Activated naive CD8-positive, alpha-beta T cell treated with anti-CD3 and anti-CD28 coated beads, Interleukin-2, amount 50 U/mL, for 24 hours (primary cell): Measurements from ENCODE around the gene SLC39A3.

Experiments used
- ATAC-seq: fragments of 150-1000 bp; cut with Tn5 transposase; one replicate; pipeline ENCODE4 v1.10.0; 2021
- DNase-seq: peaks from one replicate; pipeline ENCODE4 v3.0.0; 2021
- H3K27ac Mint-ChIP-seq: one replicate; pipeline ENCODE4 v1.8.0; 2021; ENCODE audit warnings: mild to moderate bottlenecking, mixed read lengths
- H3K27me3 Mint-ChIP-seq: one replicate; pipeline ENCODE4 v1.8.0; 2021; ENCODE audit warnings: mixed read lengths
- H3K36me3 Mint-ChIP-seq: one replicate; pipeline ENCODE4 v1.8.0; 2021; ENCODE audit warnings: low read depth, mixed read lengths
- H3K4me1 Mint-ChIP-seq: one replicate; pipeline ENCODE4 v1.8.0; 2021; ENCODE audit warnings: mixed read lengths
- H3K4me3 Mint-ChIP-seq: one replicate; pipeline ENCODE4 v1.8.0; 2021; ENCODE audit warnings: mild to moderate bottlenecking, moderate library complexity, mixed read lengths
- H3K9me3 Mint-ChIP-seq: one replicate; pipeline ENCODE4 v1.8.0; 2021; ENCODE audit warnings: mixed read lengths

Gene SLC39A3

DNA sequence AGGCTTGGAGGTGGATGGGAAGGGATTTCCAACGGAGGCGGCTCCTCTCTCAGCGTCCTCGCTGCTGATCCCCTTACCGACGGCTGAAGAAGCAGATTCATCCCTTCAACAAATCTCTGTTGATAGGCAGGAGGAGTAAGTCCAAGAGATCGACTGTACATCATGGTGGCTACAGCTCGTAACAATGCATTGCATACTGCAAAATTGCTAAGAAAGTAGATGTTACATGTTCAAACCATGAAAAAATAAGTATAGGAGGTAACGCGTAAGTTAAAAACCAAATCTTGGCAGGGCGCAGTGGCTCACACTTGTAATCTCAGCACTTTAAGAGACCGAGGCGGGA is 468 bp upstream of the SLC39A3 start:
- peak overlapping the region; percentile 92 for H3K4me3 Mint-ChIP-seq
- H3K9me3 Mint-ChIP-seq, result no peaks in the 10 kb centered on the region
- H3K27ac Mint-ChIP-seq, result no peak overlapping the region
- DNase-seq (no peak), ATAC-seq (no peak)
- H3K27me3 Mint-ChIP-seq, result peaks cover 3% of the 10 kb centered on the region
- H3K4me1 Mint-ChIP-seq, result peaks cover 13% of the 10 kb centered on the region
- H3K36me3 Mint-ChIP-seq, result peaks cover 23% of the 10 kb centered on the region

DNA sequence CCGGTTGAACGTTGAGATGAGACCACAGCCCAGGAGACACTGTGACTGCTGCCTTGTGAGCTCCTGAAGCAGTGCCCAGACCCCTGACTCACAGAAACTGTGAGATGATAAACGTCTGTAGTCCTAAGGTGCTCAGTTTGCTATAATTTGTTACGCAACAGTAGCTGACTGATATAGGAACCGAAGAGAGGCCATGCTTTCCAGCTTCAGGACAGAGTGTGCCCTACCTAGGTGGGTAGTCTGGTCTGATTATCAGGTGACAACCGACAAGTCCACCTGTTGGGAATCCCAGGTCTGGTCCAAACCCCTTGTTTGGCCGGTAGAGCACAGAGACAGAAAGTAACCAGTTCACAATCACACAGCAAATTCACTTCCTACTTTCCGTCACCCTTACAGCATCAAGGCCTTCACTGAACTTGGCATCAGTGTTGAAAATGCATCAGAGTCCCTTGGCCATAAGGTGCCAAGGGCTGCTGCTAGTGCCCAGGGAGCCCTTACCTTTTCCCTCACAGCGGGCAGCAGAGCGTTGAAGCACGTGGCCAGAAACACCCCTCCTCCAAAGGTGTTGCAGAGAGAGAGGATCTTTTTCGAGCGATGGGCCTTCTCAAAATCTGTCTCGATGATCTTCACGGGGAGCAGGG is 3.1 kb downstream of the SLC39A3 start:
- ATAC-seq, result no peak
- DNase-seq, result no peak
- H3K36me3 Mint-ChIP-seq, result peaks cover 28% of the 10 kb centered on the region

DNA sequence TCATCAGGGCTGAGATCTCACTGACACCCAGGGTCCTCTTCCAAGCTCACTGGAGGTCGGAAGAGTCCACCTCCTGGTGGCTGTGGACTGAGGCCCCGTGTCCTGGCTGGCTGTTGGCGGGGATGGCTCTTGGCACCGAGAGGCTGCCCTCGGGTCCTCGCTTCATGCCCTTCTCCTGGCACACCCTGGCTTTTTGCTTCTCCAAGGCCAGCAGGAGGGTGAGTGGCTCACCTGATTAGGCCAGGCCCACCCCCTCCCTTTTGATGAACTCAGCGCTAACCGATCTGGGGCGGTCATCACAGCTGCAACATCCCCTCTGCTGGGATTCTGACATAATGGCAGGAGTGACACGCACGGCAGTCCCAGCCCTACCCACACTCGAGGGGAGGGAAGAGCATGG is 4.4 kb downstream of the SLC39A3 start:
- Mint-ChIP-seq H3K9me3 (no peaks in the 10 kb centered on the region), H3K27me3 (no peaks in the 10 kb centered on the region), H3K4me1 (peaks cover 13% of the 10 kb centered on the region), H3K4me3 (no peak overlapping the region), H3K36me3 (peaks cover 28% of the 10 kb centered on the region), H3K27ac (no peak overlapping the region)
- ATAC-seq (no peak), DNase-seq (no peak)

More for the DNA sequence above, 3.1 kb downstream of the SLC39A3 start:
- peaks cover under 1% of the 10 kb centered on the region for H3K27me3 Mint-ChIP-seq
- H3K9me3 Mint-ChIP-seq, result no peaks in the 10 kb centered on the region
- no peak overlapping the region for H3K4me3 Mint-ChIP-seq
- no peak overlapping the region for H3K27ac Mint-ChIP-seq
- peaks cover 13% of the 10 kb centered on the region for H3K4me1 Mint-ChIP-seq

DNA sequence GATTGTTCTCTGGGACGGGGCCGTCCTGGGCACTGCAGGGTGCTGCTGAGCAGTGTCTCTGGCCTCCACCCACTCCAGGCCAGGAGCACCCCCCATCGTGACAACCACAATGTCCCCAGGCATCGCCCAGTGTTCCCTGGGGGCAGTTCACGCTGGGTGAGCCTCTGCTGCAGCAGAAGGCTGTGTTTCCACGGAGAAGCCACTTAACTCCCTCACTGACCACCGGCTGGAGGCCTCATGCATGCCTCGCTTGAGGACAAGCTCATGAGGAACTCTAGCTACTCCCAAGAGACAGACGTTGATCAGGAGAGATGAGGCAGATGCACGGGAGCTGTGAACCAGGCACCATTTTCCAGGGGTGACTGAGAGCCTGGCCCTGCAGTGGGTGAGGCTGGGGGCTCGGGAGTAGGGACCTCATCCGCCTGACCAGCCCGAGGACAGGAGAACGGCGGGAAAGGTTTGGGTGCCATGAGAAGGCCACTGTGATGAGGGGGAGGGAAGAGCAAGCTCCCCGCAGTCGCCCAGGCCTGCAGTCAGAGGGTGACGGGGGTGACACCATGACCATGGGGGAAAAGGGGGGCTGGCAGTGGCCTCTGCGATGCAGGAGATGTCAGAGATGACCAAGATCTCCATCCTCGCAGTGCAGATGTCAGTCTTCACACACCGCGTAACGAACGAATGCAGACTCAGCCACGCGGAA is 5.1 kb downstream of the SLC39A3 start:
- Mint-ChIP-seq H3K27ac (no peak overlapping the region), H3K4me1 (peaks cover 9% of the 10 kb centered on the region), H3K4me3 (no peak overlapping the region), H3K36me3 (peaks cover 28% of the 10 kb centered on the region), H3K27me3 (no peaks in the 10 kb centered on the region), H3K9me3 (no peaks in the 10 kb centered on the region)
- DNase-seq, result no peak
- ATAC-seq, result no peak

DNA sequence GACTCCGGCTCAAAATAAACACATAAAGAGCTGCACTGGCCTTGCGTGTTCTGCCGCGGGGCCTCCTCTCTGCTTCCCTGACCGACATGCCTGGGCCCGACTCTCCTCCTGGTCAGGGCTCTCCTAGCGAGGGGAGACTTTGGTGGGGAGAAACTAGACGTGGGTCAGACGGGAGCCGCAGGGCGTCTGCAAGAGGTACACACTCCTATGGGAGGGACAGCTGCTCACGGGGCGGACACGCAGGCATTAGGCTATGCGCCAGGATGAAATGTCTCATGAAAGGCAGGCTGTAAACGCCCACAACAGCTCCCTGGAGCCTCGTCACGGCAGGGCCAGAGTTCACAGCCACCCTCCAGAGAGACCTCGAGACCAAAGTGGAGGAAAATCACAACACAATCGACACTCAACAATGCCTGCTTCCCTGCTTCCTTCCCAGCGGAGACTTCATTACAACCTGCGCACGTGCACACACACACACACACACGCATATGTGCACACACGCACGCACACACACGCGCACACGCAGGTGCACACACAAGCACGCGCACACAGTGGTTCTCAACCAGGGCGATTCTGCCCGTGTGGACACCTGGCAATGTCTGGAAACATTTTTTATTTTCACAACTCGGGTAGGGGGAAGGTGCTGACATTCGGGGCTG is 5.8 kb downstream of the SLC39A3 start:
- no peaks in the 10 kb centered on the region for H3K9me3 Mint-ChIP-seq
- H3K4me1 Mint-ChIP-seq, result peaks cover 6% of the 10 kb centered on the region
- H3K27me3 Mint-ChIP-seq, result no peaks in the 10 kb centered on the region
- H3K36me3 Mint-ChIP-seq, result peaks cover 24% of the 10 kb centered on the region
- DNase-seq (no peak), ATAC-seq (no peak)
- no peak overlapping the region for H3K27ac Mint-ChIP-seq
- H3K4me3 Mint-ChIP-seq, result no peak overlapping the region

DNA sequence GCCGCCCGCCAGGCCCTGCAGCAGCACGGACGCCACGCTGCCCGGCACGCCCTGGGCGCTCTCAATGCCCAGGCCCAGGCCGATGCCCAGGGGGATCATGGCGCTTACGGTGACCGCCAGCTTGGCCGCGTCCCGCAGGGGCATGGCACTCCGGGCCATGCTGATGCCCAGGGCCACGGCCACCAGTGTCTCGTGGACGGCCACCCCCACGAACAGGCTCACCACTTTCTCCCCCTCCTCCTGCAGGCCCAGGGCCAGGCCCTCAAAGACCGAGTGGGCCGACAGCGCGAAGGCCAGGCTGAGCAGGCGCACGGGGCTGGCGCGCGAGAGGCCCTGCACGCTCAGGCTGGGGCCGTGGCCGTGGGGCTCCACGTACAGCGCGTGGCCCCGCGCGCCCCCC is 6.9 kb downstream of the SLC39A3 start:
- ATAC-seq (no peak), DNase-seq (no peak)
- Mint-ChIP-seq H3K4me3 (no peak overlapping the region), H3K4me1 (no peaks in the 10 kb centered on the region), H3K36me3 (peaks cover 18% of the 10 kb centered on the region), H3K27me3 (no peaks in the 10 kb centered on the region), H3K27ac (no peak overlapping the region), H3K9me3 (no peaks in the 10 kb centered on the region)

DNA sequence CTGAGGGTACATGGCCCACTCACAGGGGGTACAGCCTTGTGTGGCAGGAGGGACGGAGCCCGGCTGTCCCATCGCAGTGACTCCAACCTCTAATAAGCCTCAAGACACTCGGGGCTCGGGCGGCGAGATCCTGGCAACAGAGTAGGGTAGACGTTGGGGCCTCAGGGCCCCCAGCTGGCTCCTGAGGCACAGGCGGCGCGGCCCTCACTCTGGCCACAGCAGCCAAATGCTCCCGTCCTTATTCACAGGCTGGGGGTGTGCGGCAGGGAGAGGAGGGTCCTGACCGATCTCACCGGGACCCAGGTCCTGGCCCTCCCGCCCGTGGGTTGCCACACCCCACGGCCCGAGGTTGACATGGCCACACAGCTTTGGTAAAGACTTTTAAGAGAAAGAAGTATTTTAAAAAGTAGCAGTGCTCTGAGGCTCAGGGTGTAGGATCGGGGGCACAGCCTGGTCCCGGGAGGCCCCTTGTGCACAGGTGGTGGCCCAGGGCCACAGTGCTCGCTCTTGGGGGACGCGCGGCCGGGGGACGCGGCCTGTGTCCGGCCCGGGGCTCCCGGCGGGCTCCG is 7.6 kb downstream of the SLC39A3 start:
- ATAC-seq, result no peak
- Mint-ChIP-seq H3K4me3 (no peak overlapping the region), H3K27ac (no peak overlapping the region), H3K4me1 (no peaks in the 10 kb centered on the region), H3K36me3 (peaks cover 18% of the 10 kb centered on the region), H3K27me3 (no peaks in the 10 kb centered on the region), H3K9me3 (no peaks in the 10 kb centered on the region)
- no peak for DNase-seq

DNA sequence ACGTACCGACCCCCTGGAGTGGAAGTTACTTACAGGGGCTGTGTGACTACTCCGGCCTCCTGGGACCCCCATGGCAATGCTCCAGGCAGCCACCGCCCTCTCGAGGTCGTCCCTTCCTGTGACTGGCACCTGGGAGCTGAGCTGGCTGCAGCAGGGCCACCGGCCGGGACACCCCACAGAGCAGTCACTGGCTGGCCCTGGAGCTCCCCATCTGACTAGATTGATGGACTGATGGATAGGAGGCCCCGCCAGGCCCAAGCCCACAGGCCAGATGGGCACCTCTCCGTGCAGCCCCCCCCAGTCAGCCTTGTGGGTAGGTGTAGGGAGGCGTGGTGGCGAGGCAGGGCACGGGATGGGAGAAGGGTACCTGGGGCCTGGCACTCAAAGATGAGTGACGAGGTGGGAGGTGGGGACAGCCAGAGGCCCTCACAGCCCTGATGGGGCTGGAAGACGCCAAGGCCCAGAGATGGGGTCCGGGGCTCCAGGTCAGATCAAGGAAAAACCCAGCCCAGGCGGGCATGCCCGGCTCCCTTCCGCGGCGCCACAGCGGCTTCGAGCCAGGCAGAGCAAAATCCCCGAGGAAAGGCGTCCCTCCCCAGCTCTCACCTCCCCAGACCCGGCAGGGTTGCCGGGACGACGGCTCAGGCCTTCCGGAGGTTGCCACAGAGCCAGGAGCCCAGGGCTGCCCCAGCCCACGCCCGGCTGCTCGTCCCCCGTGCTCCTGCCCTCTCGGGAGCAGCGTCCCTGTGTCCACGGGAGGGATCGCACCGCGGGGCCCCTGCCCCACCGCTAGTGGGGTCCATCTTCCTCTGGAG is 8.4 kb downstream of the SLC39A3 start:
- peaks cover 10% of the 10 kb centered on the region for H3K36me3 Mint-ChIP-seq
- ATAC-seq (no peak), DNase-seq (no peak)
- no peak overlapping the region for H3K27ac Mint-ChIP-seq
- H3K9me3 Mint-ChIP-seq, result no peaks in the 10 kb centered on the region
- H3K4me3 Mint-ChIP-seq, result no peak overlapping the region
- peaks cover 3% of the 10 kb centered on the region for H3K4me1 Mint-ChIP-seq
- H3K27me3 Mint-ChIP-seq, result peaks cover 2% of the 10 kb centered on the region

DNA sequence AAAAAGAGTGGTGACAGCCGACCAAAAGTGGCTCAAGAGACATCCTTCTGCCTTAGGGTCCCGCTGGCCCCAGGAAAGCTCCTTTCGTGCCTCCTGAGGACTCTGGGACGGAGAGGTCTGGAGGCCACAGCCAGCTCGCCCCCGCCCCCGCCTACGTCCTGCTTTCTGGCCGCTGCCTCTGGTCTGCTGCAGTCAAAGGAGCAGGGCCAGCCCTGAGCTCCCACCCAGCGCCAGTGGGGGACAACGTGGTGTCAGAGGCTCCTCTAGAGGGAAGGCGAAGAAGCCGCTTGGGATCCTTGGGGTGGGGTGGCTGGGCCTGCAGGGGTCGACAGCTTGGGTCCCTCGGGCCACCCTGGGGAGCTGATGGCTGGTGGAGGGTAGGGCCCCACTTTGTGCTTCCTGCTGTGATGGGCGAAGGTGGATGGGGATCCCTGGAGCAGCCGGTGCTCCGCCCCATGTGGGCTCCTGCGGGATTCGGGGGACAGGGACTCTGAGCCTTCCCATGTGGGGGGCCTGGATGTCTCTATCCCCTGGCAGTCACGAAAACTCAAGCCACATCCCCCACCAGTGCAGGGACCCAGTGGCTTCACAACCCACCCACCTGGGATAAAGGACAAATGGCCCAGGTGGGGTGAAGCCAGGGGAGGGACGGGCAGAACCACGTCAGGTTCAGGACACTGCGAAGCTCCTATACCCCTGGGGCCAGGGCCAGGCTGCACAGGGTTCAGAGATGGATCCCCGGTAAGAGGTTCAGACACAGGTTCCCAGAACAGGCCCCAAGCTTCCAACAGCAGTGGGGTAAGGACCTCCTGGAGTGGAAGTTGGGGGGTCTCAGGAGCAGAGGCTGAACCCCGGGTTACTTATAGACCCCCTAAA is 9.6 kb downstream of the SLC39A3 start:
- Mint-ChIP-seq H3K9me3 (no peaks in the 10 kb centered on the region), H3K27me3 (peaks cover 2% of the 10 kb centered on the region), H3K36me3 (peaks cover 4% of the 10 kb centered on the region), H3K4me1 (peaks cover 3% of the 10 kb centered on the region), H3K4me3 (no peak overlapping the region), H3K27ac (no peak overlapping the region)
- DNase-seq, result no peak
- ATAC-seq, result no peak

DNA sequence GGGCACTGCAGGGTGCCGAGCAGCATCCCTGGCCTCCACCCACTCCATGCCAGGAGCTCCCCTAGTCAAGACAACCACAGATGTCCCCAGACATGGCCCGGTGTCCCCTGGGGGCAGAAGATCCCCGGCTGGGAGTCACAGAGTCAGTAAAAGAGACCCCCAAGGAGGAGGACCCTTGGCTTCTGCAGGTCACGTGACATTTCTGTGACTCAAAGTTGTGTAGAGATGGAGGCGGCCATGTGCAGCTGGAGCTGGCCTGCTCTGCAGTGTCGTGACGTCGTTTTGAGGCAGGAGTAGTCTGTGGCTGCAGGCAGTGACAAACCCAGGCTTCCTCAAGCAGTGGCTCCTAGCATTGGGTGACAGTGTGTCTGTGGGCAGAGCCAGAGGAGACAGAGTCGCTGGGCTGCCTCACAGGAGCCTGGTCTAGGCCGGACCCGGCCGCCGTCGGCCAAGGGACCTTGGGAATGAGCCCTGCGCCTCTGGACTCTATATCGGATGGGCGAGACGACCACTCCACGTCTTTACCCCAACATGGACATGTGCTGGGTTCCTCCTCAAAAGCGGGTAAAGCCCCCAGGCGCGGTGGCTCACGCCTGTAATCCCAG is 10.9 kb downstream of the SLC39A3 start:
- no peak overlapping the region for H3K4me3 Mint-ChIP-seq
- no peaks in the 10 kb centered on the region for H3K36me3 Mint-ChIP-seq
- no peaks in the 10 kb centered on the region for H3K9me3 Mint-ChIP-seq
- ATAC-seq (no peak), DNase-seq (no peak)
- H3K27ac Mint-ChIP-seq, result no peak overlapping the region
- H3K4me1 Mint-ChIP-seq, result peaks cover 3% of the 10 kb centered on the region
- H3K27me3 Mint-ChIP-seq, result peaks cover 6% of the 10 kb centered on the region

DNA sequence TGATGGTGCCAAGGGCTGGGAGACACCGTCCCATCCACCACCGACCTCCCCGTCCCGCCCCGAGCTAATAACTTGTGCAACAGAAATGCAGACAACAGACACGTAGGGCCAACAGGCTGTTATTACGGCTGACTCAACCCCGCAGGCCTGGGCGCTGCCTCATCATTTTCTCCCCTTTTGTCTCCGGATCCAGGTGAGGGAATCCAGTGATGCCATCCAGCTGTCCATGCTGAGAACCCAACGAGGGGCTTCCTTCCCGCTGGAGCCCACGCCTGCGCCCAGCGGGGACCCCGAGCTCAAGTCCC is 12.2 kb downstream of the SLC39A3 start:
- Mint-ChIP-seq H3K4me3 (no peak overlapping the region), H3K9me3 (no peaks in the 10 kb centered on the region), H3K4me1 (peaks cover 3% of the 10 kb centered on the region), H3K27ac (no peak overlapping the region), H3K36me3 (no peaks in the 10 kb centered on the region), H3K27me3 (peaks cover 6% of the 10 kb centered on the region)
- DNase-seq, result no peak
- ATAC-seq, result no peak

DNA sequence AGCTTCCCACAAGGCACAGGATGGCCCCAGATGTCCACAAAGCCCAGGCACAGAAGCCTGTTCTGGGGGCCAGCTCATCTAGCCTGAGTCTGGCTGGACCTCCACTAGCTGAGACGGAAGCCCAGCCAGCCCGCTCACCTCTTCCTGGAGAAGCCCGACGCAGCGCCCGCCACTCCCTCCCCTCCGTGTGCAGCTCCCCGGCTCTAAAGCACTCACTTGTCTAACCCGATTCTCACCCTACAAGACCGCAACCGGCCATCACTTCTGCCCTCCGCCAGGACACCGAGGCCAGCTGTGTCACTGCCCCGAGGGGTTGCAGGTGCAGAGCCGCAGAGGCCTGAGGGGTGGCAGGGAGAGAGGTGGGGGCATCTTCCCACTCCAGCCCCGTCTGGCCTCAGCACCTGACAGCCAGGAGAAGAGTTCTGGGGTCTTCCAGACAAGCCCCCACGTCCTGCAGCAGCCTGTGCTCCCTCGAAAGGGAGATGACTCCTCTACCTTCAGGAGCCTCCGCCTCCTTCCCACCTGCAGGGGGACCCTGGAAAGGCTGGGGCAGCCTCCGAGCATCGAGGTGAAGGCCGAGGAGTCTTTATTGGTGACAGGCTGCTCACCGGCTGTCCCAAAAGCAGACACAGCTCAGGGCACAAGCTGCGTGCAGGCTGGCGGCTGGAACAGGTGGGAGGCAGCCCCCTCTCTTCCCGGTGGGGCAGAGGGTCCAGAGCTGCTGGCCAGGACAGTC is 12.7 kb downstream of the SLC39A3 start:
- H3K9me3 Mint-ChIP-seq, result no peaks in the 10 kb centered on the region
- no peak for DNase-seq
- H3K36me3 Mint-ChIP-seq, result no peaks in the 10 kb centered on the region
- ATAC-seq, result no peak
- no peak overlapping the region for H3K27ac Mint-ChIP-seq
- H3K27me3 Mint-ChIP-seq, result peaks cover 9% of the 10 kb centered on the region
- peaks cover 3% of the 10 kb centered on the region for H3K4me1 Mint-ChIP-seq
- no peak overlapping the region for H3K4me3 Mint-ChIP-seq

DNA sequence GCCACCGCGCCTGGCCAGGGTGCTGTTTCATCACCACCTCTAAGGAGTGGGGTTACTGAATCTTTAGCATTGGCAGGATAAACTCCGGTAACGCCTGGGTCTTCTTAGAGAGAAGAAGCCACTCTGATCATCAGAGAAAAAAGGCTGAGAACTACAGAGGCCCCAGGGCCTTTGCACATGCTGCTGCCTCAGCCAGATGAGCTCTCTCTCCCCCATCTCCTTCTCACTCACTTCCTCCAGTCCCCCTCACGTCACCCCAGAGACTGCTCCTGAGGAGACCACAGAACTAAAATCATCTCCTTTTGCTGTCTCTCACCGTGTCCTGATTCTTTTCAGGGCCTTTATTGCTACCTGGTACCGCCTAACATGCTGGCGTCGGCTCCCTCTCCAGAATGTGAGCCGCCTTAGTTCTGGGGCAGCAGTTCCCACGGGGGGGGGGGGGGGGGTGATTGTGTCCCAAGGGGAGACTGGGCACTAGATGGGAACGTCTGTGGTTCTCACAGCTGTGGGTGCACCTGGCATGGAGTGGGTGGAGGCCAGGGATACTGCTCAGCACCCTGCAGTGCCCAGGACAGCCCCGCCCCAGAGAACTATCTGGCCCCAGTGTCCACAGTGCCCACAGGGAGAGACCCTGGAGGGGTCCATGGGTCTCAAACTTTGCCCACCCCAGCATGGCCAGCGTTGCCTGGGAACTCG is 13.5 kb downstream of the SLC39A3 start:
- H3K4me3 Mint-ChIP-seq, result no peak overlapping the region
- ATAC-seq (no peak), DNase-seq (no peak)
- peaks cover 3% of the 10 kb centered on the region for H3K4me1 Mint-ChIP-seq
- H3K27me3 Mint-ChIP-seq, result peaks cover 15% of the 10 kb centered on the region
- H3K36me3 Mint-ChIP-seq, result no peaks in the 10 kb centered on the region
- H3K9me3 Mint-ChIP-seq, result no peaks in the 10 kb centered on the region
- H3K27ac Mint-ChIP-seq, result no peak overlapping the region
